Upper lobe of right lung (tissue), 1 donor: ENCODE measurements around the gene NKX6-1. TPM values are rescaled to one million over a fixed set of nuclear protein-coding genes. Genes with fewer than 3 reads are reported as not detected.

Experiments used
- ATAC-seq: fragments of 200-7000 bp; cut with Tn5 transposase; one replicate; pipeline ENCODE4 v1.9.1; 2020; ENCODE audit warnings: mild to moderate bottlenecking, moderate library complexity
- DNase-seq: peaks from one replicate; pipeline ENCODE4 v3.0.0-alpha.2; 2020
- H3K27ac ChIP-seq: fragments of 200-600 bp; one replicate; pipeline ENCODE4 v1.8.0; 2022
- H3K27me3 ChIP-seq: fragments of 200-600 bp; one replicate; pipeline ENCODE4 v1.8.0; 2022; ENCODE audit warnings: mild to moderate bottlenecking
- H3K36me3 ChIP-seq: fragments of 200-600 bp; one replicate; pipeline ENCODE4 v1.8.0; 2022
- H3K4me1 ChIP-seq: fragments of 200-600 bp; one replicate; pipeline ENCODE4 v1.8.0; 2022
- H3K4me3 ChIP-seq: fragments of 200-600 bp; one replicate; pipeline ENCODE4 v1.8.0; 2022; ENCODE audit warnings: mild to moderate bottlenecking
- H3K9me3 ChIP-seq: fragments of 200-600 bp; one replicate; pipeline ENCODE4 v1.8.0; 2022
- intact Hi-C: fragments of 100-400 bp; cut with DNase I; formaldehyde crosslinking; loops from one replicate; pipeline ENCODE4 v1.11.0; 2022
- total RNA-seq: library from RNA; stranded (reverse); fragmentation: NEBNext Ultra II Directional; extraction: Animal tissue kit (Norgen Biotek cat#: 25700); gene quantifications from one replicate; pipeline ENCODE4 v1.2.1, GENCODE V29; 2021
- TF ChIP-seq, protein P1 (sequence below): fragments of 200-600 bp; IDR thresholded peaks from one replicate; pipeline ENCODE4 v1.8.0; 2022; ENCODE audit warnings: antibody characterized with exemption
- donor health status: DM: no; HTN: yes; CAD: no; lungs with severe emphysema.

The NKX6-1 gene
- total RNA-seq, 1 donor from 2014 or later, result not detected

DNA sequence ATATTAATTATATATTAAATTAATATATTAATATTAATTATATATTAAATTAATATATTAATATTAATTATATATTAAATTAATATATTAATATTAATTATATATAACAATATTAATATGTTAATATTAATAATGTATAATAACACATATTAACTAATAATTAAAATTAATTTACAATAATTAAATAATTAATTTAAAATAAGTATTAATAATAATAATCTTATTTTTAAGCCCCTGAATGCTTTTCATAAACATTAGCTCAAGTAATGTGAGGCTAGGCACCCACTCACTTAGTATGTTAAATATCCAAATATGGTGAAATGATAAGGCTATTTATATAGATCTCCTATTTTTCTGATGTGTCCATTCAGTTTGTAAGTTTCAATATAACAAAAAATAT lies 26.9 kb downstream of the NKX6-1 start:
- TF ChIP-seq, protein P1, sequence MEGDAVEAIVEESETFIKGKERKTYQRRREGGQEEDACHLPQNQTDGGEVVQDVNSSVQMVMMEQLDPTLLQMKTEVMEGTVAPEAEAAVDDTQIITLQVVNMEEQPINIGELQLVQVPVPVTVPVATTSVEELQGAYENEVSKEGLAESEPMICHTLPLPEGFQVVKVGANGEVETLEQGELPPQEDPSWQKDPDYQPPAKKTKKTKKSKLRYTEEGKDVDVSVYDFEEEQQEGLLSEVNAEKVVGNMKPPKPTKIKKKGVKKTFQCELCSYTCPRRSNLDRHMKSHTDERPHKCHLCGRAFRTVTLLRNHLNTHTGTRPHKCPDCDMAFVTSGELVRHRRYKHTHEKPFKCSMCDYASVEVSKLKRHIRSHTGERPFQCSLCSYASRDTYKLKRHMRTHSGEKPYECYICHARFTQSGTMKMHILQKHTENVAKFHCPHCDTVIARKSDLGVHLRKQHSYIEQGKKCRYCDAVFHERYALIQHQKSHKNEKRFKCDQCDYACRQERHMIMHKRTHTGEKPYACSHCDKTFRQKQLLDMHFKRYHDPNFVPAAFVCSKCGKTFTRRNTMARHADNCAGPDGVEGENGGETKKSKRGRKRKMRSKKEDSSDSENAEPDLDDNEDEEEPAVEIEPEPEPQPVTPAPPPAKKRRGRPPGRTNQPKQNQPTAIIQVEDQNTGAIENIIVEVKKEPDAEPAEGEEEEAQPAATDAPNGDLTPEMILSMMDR, result no peak
- no peak for ATAC-seq
- H3K27me3 ChIP-seq, result peaks cover 2% of the 10 kb centered on the region

GRCh38 chr4:84470204-84470785 lies 28.8 kb downstream of the NKX6-1 start:
- ATAC-seq, result no peak
- Histone ChIP-seq H3K4me3 (no peak overlapping the region), H3K27me3 (no peaks in the 10 kb centered on the region), H3K9me3 (no peaks in the 10 kb centered on the region), H3K4me1 (no peaks in the 10 kb centered on the region), H3K27ac (no peak overlapping the region), H3K36me3 (no peaks in the 10 kb centered on the region)
- DNase-seq, result no peak
- TF ChIP-seq, protein P1, result no peak
- intact Hi-C loops, result no loop called here

More for the DNA sequence above, 26.9 kb downstream of the NKX6-1 start:
- Histone ChIP-seq H3K4me3 (no peak overlapping the region), H3K36me3 (no peaks in the 10 kb centered on the region), H3K9me3 (no peaks in the 10 kb centered on the region), H3K27ac (no peak overlapping the region), H3K4me1 (no peaks in the 10 kb centered on the region)
- DNase-seq, result no peak
- intact Hi-C loops, result no loop called here

DNA sequence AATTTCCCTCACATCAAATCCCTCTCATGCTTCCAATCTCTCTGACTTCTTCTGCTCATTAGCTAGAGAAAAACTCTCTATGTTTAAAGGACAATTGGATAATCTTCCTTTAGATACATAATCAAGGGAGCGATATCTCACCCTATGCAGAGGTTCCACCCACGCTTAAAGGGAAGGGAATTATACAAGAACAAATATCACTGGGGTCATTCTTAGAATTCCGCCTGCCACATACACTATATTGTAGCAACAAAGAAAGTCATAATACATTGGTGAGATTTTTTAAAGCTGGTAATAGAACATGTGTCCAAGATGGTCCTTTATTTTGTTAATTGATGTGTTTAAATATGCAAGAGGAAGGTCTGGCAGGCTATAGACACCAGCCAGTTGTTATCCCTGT lies 31.5 kb downstream of the NKX6-1 start:
- ATAC-seq (no peak), DNase-seq (no peak)
- Histone ChIP-seq H3K9me3 (no peaks in the 10 kb centered on the region), H3K4me1 (no peaks in the 10 kb centered on the region), H3K36me3 (no peaks in the 10 kb centered on the region), H3K4me3 (no peak overlapping the region), H3K27ac (no peak overlapping the region), H3K27me3 (no peaks in the 10 kb centered on the region)
- intact Hi-C loops, result no loop called here
- TF ChIP-seq, protein P1, result no peak

GRCh38 chr4:84459783-84460182 lies 39.3 kb downstream of the NKX6-1 start:
- Histone ChIP-seq H3K27ac (no peak overlapping the region), H3K9me3 (no peaks in the 10 kb centered on the region), H3K27me3 (no peaks in the 10 kb centered on the region), H3K4me1 (no peaks in the 10 kb centered on the region), H3K36me3 (no peaks in the 10 kb centered on the region), H3K4me3 (no peak overlapping the region)
- DNase-seq (no peak), ATAC-seq (no peak)
- intact Hi-C loops, result no loop called here
- TF ChIP-seq, protein P1, result no peak

DNA sequence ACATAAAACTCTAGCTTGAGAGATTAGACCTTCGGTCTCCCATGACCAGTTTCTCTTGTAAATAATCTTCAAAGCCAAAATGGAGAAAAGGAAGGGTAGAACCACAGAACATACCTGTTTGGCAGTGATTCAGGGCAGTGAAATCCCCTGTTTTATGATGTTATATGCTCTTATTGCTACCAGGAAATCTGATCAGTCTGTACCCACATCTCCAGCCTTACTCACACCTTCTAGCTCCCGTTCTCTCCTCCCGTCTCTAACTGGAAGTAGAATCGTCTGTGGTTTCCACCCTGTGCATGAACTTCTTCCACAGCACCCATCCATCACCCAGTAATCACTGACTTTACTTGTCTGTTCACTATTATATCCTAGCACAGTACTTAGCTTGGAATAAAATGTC lies 42.9 kb downstream of the NKX6-1 start:
- ATAC-seq (no peak), DNase-seq (no peak)
- intact Hi-C loops, result no loop called here
- no peaks in the 10 kb centered on the region for H3K9me3 ChIP-seq
- H3K36me3 ChIP-seq, result no peaks in the 10 kb centered on the region
- TF ChIP-seq, protein P1, result no peak
- H3K4me3 ChIP-seq, result no peak overlapping the region
- H3K27me3 ChIP-seq, result no peaks in the 10 kb centered on the region
- H3K27ac ChIP-seq, result no peak overlapping the region
- H3K4me1 ChIP-seq, result no peaks in the 10 kb centered on the region

GRCh38 chr4:84455697-84456096 lies 43.4 kb downstream of the NKX6-1 start:
- no peaks in the 10 kb centered on the region for H3K9me3 ChIP-seq
- intact Hi-C loops, result no loop called here
- DNase-seq (no peak), ATAC-seq (no peak)
- no peaks in the 10 kb centered on the region for H3K4me1 ChIP-seq
- TF ChIP-seq, protein P1, result no peak
- no peaks in the 10 kb centered on the region for H3K36me3 ChIP-seq
- H3K27me3 ChIP-seq, result no peaks in the 10 kb centered on the region
- H3K4me3 ChIP-seq, result no peak overlapping the region
- H3K27ac ChIP-seq, result no peak overlapping the region
